ENCODE measurements around the gene SIX3. TPM values are rescaled to one million over a fixed set of nuclear protein-coding genes. Genes with fewer than 3 reads are reported as not detected.
A peak's percentile ranks its signal among the peaks of the same experiment; 100 is the strongest.

SIX3 gene
- total and polyA plus RNA-seq, 7 donors = not detected

DNA sequence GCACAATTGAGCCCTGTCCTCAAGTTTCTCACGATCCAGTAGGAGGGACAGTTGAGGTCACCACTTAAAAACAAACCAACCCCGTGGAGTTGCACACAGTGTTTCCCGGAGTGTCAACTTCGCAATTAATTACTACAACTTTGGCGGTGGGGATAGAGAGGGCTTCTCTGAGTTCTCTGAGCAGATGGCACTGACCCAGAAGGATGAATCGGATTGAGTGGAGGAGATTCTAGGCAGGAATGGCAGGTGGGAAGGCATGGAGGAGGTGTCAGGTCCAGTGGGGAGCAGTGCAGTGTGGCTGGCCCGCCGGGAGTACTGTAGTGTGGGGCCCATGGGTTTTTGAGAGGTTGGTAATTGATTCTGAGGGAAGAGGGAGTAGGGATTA, 12.0 kb downstream of the SIX3 start:
- H3K36me3 ChIP-seq = no peaks in the 10 kb centered on the region
- peaks cover 32 to 100% (median 70%) of the 10 kb centered on the region in 3 donors for H3K27me3 ChIP-seq
- 16% methylated on average over 8 of the region's 8 CpGs for WGBS, 2 donors
- no peak overlapping the region for H3K27ac ChIP-seq
- peaks cover 0 to 46% (median 35%) of the 10 kb centered on the region in 4 donors for H3K4me1 ChIP-seq
- no peak for DNase-seq
- no peaks in the 10 kb centered on the region for H3K9me3 ChIP-seq
- intact Hi-C loops (cut with DNase I) = loop anchor here (10.0 kb wide), 1 partner anchor 709 kb away; no protein-coding TSS in a partner anchor
- TF ChIP-seq EP300 (IDR thresholded peaks at IDR 0.05) = no peak
- TF ChIP-seq POLR2A (IDR thresholded peaks at IDR 0.05) = no peak
- no peak for TF ChIP-seq POLR2AphosphoS5 (IDR thresholded peaks at IDR 0.05)
- TF ChIP-seq, protein P1, sequence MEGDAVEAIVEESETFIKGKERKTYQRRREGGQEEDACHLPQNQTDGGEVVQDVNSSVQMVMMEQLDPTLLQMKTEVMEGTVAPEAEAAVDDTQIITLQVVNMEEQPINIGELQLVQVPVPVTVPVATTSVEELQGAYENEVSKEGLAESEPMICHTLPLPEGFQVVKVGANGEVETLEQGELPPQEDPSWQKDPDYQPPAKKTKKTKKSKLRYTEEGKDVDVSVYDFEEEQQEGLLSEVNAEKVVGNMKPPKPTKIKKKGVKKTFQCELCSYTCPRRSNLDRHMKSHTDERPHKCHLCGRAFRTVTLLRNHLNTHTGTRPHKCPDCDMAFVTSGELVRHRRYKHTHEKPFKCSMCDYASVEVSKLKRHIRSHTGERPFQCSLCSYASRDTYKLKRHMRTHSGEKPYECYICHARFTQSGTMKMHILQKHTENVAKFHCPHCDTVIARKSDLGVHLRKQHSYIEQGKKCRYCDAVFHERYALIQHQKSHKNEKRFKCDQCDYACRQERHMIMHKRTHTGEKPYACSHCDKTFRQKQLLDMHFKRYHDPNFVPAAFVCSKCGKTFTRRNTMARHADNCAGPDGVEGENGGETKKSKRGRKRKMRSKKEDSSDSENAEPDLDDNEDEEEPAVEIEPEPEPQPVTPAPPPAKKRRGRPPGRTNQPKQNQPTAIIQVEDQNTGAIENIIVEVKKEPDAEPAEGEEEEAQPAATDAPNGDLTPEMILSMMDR (IDR thresholded peaks at IDR 0.05) = no peak
- no peak overlapping the region for H3K4me3 ChIP-seq

DNA sequence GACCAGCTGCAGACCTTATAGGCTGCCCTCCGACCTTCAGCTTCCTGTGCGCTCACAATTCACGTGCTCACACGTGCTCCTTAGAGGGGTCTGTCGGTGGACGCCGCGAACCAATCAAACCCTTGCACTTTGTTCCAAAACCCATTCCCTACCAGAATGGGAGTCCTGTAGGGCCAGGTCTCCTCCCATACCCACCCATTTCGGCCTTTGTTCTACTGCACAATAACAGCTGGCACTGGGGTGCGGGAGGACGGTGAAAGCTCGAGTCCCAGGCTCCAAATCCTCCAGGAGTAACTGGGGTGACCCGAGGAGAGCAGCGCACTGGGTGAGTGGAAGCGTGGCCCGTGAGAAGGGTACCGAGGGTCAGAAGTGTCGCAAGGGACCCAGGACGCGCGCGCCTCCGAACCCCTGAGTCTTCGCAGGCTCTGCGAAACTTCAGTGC, 13.0 kb downstream of the SIX3 start:
- TF ChIP-seq POLR2AphosphoS5 (IDR thresholded peaks at IDR 0.05) = no peak
- TF ChIP-seq, protein P1 (IDR thresholded peaks at IDR 0.05) = no peak
- no peak for TF ChIP-seq POLR2A (IDR thresholded peaks at IDR 0.05)
- no peak for TF ChIP-seq EP300 (IDR thresholded peaks at IDR 0.05)
- H3K4me3 ChIP-seq = no peak overlapping the region
- peaks cover 26 to 91% (median 61%) of the 10 kb centered on the region in 3 donors for H3K27me3 ChIP-seq
- H3K9me3 ChIP-seq = no peaks in the 10 kb centered on the region
- WGBS, 2 donors = 12% methylated on average over 25 of the region's 25 CpGs
- intact Hi-C loops (cut with DNase I) = loop anchor here (2.0 to 10.0 kb wide), 2 partner anchors 710 to 910 kb away; no protein-coding TSS in a partner anchor
- H3K4me1 ChIP-seq = peaks cover 0 to 44% (median 35%) of the 10 kb centered on the region in 4 donors
- no peak for DNase-seq
- no peak overlapping the region for H3K27ac ChIP-seq
- no peaks in the 10 kb centered on the region for H3K36me3 ChIP-seq

DNA sequence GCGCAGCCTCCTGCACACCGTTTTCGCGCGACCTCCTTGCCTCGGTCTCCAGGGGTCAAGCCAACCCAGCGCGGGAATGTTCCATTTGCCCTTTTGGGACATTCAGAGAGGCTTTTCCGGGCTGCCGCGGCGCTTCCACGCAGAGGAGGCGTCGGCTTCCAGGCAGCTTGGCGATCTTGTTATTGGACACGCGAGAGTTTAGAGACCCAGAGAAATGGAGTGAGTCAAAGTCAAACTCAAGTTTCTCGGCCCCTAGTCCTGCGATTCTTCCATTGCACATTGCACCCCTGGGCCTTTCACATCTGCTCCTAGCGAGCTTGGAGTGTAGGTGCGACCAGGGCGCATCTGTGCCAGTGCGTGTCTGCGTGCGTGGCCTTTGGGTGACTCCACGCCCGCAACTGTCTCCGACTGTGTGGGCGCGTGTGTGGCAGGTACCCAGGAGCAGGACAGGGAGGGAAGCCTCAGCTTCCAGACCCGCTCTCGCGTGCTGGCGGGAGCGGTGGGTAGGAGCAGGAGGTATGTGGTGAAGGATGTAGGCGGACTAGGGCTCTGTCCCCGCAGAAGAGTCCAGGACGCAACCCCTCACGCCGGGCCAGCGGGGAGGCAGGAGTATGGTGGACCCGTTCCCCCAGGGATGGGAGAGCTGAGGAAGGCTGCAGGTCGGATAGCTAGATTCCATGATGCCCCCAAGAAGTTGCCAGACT, 13.5 kb downstream of the SIX3 start:
- H3K4me1 ChIP-seq = peaks cover 0 to 39% (median 33%) of the 10 kb centered on the region in 4 donors
- 7% methylated on average over 44 of the region's 44 CpGs for WGBS, 2 donors
- H3K9me3 ChIP-seq = no peaks in the 10 kb centered on the region
- intact Hi-C loops (cut with DNase I) = loop anchor here (2.0 to 10.0 kb wide), 3 partner anchors 563 to 910 kb away; no protein-coding TSS in a partner anchor
- H3K4me3 ChIP-seq = peak overlapping the region in 2 of 4 donors; percentile 14 to 19
- peaks cover 23 to 85% (median 55%) of the 10 kb centered on the region in 3 donors for H3K27me3 ChIP-seq
- H3K27ac ChIP-seq = no peak overlapping the region
- no peaks in the 10 kb centered on the region for H3K36me3 ChIP-seq
- DNase-seq = no peak
- TF ChIP-seq POLR2A (IDR thresholded peaks at IDR 0.05) (no peak), POLR2AphosphoS5 (IDR thresholded peaks at IDR 0.05) (no peak)
- TF ChIP-seq, protein P1 (IDR thresholded peaks at IDR 0.05) = no peak

DNA sequence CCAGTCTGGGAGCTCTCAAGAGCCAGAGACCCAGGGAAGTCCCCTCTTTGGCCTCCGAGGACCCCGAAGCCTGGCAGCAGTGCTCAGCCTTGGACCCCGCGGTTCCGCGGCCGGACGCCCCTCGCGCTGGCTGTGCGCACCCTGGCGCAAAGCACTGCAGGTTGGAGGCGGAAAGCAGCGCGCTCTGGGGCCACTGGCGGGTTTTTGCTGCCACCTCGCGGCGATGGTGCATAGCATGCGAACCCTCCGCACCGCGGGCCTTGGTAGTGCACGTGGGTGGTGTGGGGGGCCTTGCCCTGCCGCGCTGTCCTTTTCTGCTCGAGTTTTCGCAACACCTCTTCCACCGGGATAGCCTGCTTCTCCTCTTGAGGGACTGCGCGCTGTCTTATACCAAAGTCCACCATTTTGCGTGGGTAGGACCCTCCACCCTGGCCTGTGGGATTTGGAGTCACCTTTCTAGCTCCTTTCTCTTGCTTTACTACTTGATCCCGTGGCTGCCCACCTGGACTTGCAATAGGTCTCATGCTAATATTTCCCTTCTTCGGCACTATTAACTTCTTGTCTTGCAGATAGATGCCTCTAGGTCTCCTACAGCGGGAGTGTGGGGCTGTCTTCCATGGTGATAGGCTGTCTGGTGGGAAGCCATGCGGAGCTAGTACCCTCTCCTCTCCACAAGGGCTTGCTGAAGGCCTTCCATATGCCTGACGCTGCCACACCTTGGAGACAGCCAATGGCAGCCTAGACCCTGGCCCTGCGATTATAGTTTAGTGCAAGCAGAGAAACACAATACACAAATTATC, 14.3 kb downstream of the SIX3 start:
- Histone ChIP-seq H3K36me3 (no peaks in the 10 kb centered on the region), H3K27ac (no peak overlapping the region), H3K27me3 (peaks cover 19 to 77% (median 48%) of the 10 kb centered on the region in 3 donors), H3K9me3 (no peaks in the 10 kb centered on the region), H3K4me1 (peaks cover 0 to 39% (median 33%) of the 10 kb centered on the region in 4 donors), H3K4me3 (peak overlapping the region in 2 of 4 donors; percentile 14 to 19)
- DNase-seq = peak; percentile 75
- 9 to 11% methylated on average over 38 of the region's 38 CpGs for WGBS, 2 donors
- no peak for TF ChIP-seq EP300 (IDR thresholded peaks at IDR 0.05)
- TF ChIP-seq POLR2AphosphoS5 (IDR thresholded peaks at IDR 0.05) = no peak
- TF ChIP-seq POLR2A (IDR thresholded peaks at IDR 0.05) = no peak
- TF ChIP-seq, protein P1 (IDR thresholded peaks at IDR 0.05) = peak; percentile 71 to 89 (median 74)
- intact Hi-C loops (cut with DNase I) = loop anchor here (1.0 to 10.0 kb wide), 4 partner anchors 476 to 911 kb away; no protein-coding TSS in a partner anchor
